Neural crest cell (in vitro differentiated cells): ENCODE measurements around the gene CRIM1. TPM values are rescaled to one million over a fixed set of nuclear protein-coding genes. Genes with fewer than 3 reads are reported as not detected.

ENCODE experiments used
- DNase-seq: peaks from one replicate; pipeline ENCODE4 v3.0.0; 2021; ENCODE audit warnings: low read depth, mixed read lengths, low spot score
- H3K27ac Mint-ChIP-seq: one replicate; pipeline ENCODE4 v1.8.0; 2021; ENCODE audit warnings: mild to moderate bottlenecking, mixed read lengths; ENCODE audit not compliant: unreplicated experiment
- H3K27me3 Mint-ChIP-seq: 2 replicates; pipeline ENCODE4 v1.8.0; 2021; ENCODE audit warnings: low read depth, mild to moderate bottlenecking, mixed read lengths
- H3K36me3 Mint-ChIP-seq: 2 replicates; pipeline ENCODE4 v1.8.0; 2021; ENCODE audit warnings: low read depth, mild to moderate bottlenecking, mixed read lengths
- H3K4me1 Mint-ChIP-seq: 2 replicates; pipeline ENCODE4 v1.8.0; 2021; ENCODE audit warnings: mixed read lengths
- H3K4me3 Mint-ChIP-seq: one replicate; pipeline ENCODE4 v1.8.0; 2021; ENCODE audit warnings: mild to moderate bottlenecking, mixed read lengths
- H3K9me3 Mint-ChIP-seq: 2 replicates; pipeline ENCODE4 v1.8.0; 2021; ENCODE audit warnings: mixed read lengths
- total RNA-seq: library from RNA; stranded (reverse); gene quantifications from 2 replicates; pipeline ENCODE4 v1.2.1, GENCODE V29; 2021
- TF ChIP-seq, protein P1 (sequence below): fragments of 200-600 bp; sonication (generic); conservative IDR thresholded peaks from 2 replicates; pipeline ENCODE4 v1.5.0; 2021; ENCODE audit warnings: antibody characterized with exemption, mild to moderate bottlenecking

CRIM1 gene
- total RNA-seq, 1 donor from 2014 or later = 13.8 TPM

DNA sequence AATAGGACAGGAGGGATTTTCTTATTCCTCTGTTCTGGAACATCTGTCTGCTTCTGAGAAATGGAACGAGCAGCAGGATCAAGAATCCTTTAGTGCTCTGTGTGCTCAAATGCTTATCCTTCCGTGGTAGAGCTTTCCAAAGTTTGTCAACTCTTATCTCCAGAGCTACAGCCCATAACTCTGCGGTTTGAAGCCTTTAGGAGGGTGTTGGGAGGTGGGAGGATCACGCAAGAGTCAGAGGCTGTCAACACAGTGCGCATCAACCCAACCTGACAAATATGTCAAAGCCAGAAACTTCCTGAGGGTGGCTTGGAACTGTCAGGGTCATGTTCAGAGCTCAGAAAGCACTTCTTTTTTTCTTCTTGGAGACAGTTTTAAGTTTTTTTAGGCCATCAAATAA lies 95.9 kb downstream of the CRIM1 start:
- DNase-seq = no peak
- Mint-ChIP-seq H3K4me3 (no peak overlapping the region), H3K27me3 (no peaks in the 10 kb centered on the region), H3K36me3 (no peaks in the 10 kb centered on the region), H3K27ac (no peak overlapping the region), H3K4me1 (peaks cover 5% of the 10 kb centered on the region), H3K9me3 (no peaks in the 10 kb centered on the region)
- TF ChIP-seq, protein P1, sequence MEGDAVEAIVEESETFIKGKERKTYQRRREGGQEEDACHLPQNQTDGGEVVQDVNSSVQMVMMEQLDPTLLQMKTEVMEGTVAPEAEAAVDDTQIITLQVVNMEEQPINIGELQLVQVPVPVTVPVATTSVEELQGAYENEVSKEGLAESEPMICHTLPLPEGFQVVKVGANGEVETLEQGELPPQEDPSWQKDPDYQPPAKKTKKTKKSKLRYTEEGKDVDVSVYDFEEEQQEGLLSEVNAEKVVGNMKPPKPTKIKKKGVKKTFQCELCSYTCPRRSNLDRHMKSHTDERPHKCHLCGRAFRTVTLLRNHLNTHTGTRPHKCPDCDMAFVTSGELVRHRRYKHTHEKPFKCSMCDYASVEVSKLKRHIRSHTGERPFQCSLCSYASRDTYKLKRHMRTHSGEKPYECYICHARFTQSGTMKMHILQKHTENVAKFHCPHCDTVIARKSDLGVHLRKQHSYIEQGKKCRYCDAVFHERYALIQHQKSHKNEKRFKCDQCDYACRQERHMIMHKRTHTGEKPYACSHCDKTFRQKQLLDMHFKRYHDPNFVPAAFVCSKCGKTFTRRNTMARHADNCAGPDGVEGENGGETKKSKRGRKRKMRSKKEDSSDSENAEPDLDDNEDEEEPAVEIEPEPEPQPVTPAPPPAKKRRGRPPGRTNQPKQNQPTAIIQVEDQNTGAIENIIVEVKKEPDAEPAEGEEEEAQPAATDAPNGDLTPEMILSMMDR = no peak

DNA sequence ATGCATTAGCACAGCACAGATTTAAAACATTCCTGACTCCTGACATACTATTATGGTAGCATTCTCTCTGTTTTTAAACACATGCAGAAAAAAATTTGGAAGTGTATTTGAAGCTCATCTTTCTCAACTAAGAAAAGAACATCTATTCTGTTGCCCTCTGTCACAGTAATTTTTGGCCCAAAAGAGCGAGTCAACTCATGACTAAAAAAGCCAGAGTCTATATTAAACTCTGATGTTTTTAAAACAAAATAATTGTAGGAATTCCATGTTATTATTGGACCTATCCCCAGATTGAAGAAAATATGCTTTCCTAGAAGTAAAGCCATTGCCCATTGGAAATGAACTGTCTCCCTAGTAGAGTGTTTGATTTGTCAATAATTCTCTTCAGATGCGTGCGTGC lies 96.7 kb downstream of the CRIM1 start:
- Mint-ChIP-seq H3K36me3 (no peaks in the 10 kb centered on the region), H3K9me3 (no peaks in the 10 kb centered on the region), H3K27me3 (no peaks in the 10 kb centered on the region), H3K27ac (no peak overlapping the region), H3K4me3 (no peak overlapping the region), H3K4me1 (peaks cover 5% of the 10 kb centered on the region)
- DNase-seq = no peak
- TF ChIP-seq, protein P1 = no peak

DNA sequence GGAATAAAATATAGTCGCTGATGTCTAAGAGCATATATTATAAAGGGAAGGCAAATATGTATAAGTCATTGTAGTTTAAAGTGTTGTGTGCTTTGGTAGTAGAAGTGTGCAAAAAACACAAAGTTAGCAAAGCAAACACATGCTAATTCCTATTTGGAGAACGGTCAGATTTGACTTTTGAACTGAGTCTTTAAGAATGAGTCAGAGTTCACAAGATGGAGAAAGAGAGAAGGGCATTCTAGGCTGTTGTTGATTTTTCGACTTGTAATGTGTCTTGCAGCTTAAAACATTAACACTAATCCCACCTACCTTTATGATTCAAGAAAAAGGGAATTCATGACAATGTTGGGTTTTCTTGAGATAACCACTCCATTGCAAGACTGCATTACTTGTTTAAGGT lies 98.1 kb downstream of the CRIM1 start:
- Mint-ChIP-seq H3K9me3 (no peaks in the 10 kb centered on the region), H3K4me3 (no peak overlapping the region), H3K27ac (no peak overlapping the region), H3K27me3 (no peaks in the 10 kb centered on the region), H3K4me1 (peaks cover 5% of the 10 kb centered on the region), H3K36me3 (no peaks in the 10 kb centered on the region)
- DNase-seq = no peak
- TF ChIP-seq, protein P1 = no peak

DNA sequence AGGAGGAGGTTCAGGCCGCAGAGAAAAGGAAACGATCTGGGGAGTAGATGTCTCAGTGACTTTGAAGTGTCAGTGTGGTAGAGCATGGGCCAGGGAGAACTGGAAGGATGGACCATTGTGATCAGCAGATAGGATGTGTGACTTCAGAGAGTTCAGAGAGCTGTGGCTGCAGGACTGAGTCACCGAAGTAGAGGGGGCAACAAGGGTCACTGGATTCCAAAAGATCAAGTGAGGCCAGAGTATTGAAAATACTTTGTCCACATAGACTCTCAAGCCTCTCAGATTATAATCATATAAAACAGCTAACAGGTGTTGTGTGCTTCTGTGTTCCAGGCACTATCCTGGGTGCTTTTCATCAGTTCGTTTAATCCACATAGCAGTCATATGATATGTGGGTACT lies 99.4 kb downstream of the CRIM1 start:
- no peaks in the 10 kb centered on the region for H3K27me3 Mint-ChIP-seq
- H3K9me3 Mint-ChIP-seq = no peaks in the 10 kb centered on the region
- TF ChIP-seq, protein P1 = no peak
- H3K36me3 Mint-ChIP-seq = no peaks in the 10 kb centered on the region
- peaks cover 5% of the 10 kb centered on the region for H3K4me1 Mint-ChIP-seq
- H3K27ac Mint-ChIP-seq = no peak overlapping the region
- DNase-seq = no peak
- H3K4me3 Mint-ChIP-seq = no peak overlapping the region

DNA sequence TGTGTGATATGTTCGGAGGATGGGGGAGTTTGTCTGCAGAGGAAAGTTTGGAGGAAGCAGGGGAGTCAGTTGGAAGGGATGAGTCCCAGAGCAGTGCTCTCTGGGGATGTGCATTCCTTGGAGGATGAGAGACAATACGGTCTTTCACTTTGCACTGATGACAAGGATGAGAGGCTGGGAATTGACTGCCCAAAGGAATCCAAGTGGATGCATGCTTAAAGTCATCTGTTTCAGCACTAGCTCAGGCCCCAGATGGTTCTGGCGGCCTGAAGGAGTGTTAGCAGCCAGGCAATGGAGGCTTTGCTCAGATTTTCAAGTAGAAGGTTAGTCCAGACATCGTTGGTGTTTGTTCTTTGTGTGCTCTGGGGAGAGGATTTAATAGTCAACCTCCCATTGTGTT lies 100.2 kb downstream of the CRIM1 start:
- H3K4me3 Mint-ChIP-seq = no peak overlapping the region
- peaks cover 5% of the 10 kb centered on the region for H3K4me1 Mint-ChIP-seq
- H3K27me3 Mint-ChIP-seq = no peaks in the 10 kb centered on the region
- DNase-seq = no peak
- no peaks in the 10 kb centered on the region for H3K9me3 Mint-ChIP-seq
- H3K36me3 Mint-ChIP-seq = no peaks in the 10 kb centered on the region
- no peak overlapping the region for H3K27ac Mint-ChIP-seq
- TF ChIP-seq, protein P1 = no peak
